Mesendoderm (in vitro differentiated cells): ENCODE measurements around the gene TMIGD3. TPM values are rescaled to one million over a fixed set of nuclear protein-coding genes. Genes with fewer than 3 reads are reported as not detected.
A peak's percentile ranks its signal among the peaks of the same experiment; 100 is the strongest.

Experiments used
- DNase-seq: peaks from one replicate; pipeline ENCODE4 v3.0.0; 2013
- H2AK5ac ChIP-seq: 2 replicates; pipeline ENCODE4 v1.6.1; 2013; ENCODE audit warnings: low read length, inconsistent platforms
- H2BK120ac ChIP-seq: 2 replicates; pipeline ENCODE4 v1.6.1; 2013; ENCODE audit warnings: low read depth, mild to moderate bottlenecking, low read length, moderate library complexity, mixed read lengths
- H2BK15ac ChIP-seq: replicated peaks from 2 replicates; pipeline ENCODE4 v1.6.1; 2013; ENCODE audit warnings: low read depth, mild to moderate bottlenecking, moderate library complexity
- H2BK5ac ChIP-seq: 2 replicates; pipeline ENCODE4 v1.6.1; 2013; ENCODE audit warnings: low read length, inconsistent platforms
- H3K18ac ChIP-seq: 2 replicates; pipeline ENCODE4 v1.6.1; 2013; ENCODE audit warnings: mild to moderate bottlenecking, low read length, mixed read lengths
- H3K23ac ChIP-seq: one replicate; pipeline ENCODE4 v1.6.1; 2013; ENCODE audit warnings: low read length
- H3K27ac ChIP-seq: 2 replicates; pipeline ENCODE4 v1.5.1; 2013; ENCODE audit warnings: low read depth, mild to moderate bottlenecking, inconsistent platforms, low read length, moderate library complexity
- H3K27me3 ChIP-seq: 2 replicates; pipeline ENCODE4 v1.6.1; 2013; ENCODE audit warnings: low read length, control low read depth, mild to moderate bottlenecking, inconsistent platforms; ENCODE audit not compliant: insufficient read depth, poor library complexity
- H3K36me3 ChIP-seq: 2 replicates; pipeline ENCODE4 v1.6.1; 2013; ENCODE audit warnings: low read length, inconsistent platforms; ENCODE audit not compliant: control insufficient read depth, insufficient read depth
- H3K4ac ChIP-seq: one replicate; pipeline ENCODE4 v1.6.1; 2013; ENCODE audit warnings: low read depth, mild to moderate bottlenecking, low read length, moderate library complexity
- H3K4me1 ChIP-seq: 2 replicates; pipeline ENCODE4 v1.6.1; 2013; ENCODE audit warnings: low read depth, low read length, inconsistent platforms; ENCODE audit not compliant: control insufficient read depth
- H3K4me2 ChIP-seq: 2 replicates; pipeline ENCODE4 v1.6.1; 2013; ENCODE audit warnings: low read length
- H3K4me3 ChIP-seq: 2 replicates; pipeline ENCODE4 v1.5.1; 2013; ENCODE audit warnings: mild to moderate bottlenecking, low read length
- H3K56ac ChIP-seq: one replicate; pipeline ENCODE4 v1.6.1; 2013; ENCODE audit warnings: low read length
- H3K79me1 ChIP-seq: 2 replicates; pipeline ENCODE4 v1.6.1; 2013; ENCODE audit warnings: low read length, inconsistent platforms
- H3K79me2 ChIP-seq: 2 replicates; pipeline ENCODE4 v1.6.1; 2013; ENCODE audit warnings: mild to moderate bottlenecking, low read length; ENCODE audit not compliant: control insufficient read depth, insufficient read depth
- H3K9ac ChIP-seq: 2 replicates; pipeline ENCODE4 v1.6.1; 2013; ENCODE audit warnings: low read length, inconsistent platforms
- H4K5ac ChIP-seq: one replicate; pipeline ENCODE4 v1.6.1; 2013; ENCODE audit warnings: low read length
- H4K8ac ChIP-seq: one replicate; pipeline ENCODE4 v1.6.1; 2013; ENCODE audit warnings: low read depth, mild to moderate bottlenecking, control low read depth, low read length, moderate library complexity
- WGBS: extraction: QIAGEN DNeasy Blood & Tissue Kit; methylation state at CpG from one replicate; pipeline ENCODE4 v1.1.7; 2013; ENCODE audit warnings: low lambda C conversion rate, missing lambda C conversion rate; ENCODE audit not compliant: insufficient coverage; ENCODE audit errors: extremely low coverage; 5-methylcytosine and 5-hydroxymethylcytosine counted together
- small RNA-seq: library from polyadenylated mRNA; stranded (forward); fragments of <200 nt; extraction: miRNeasy Mini kit (QIAGEN cat#:217004); gene quantifications from one replicate; pipeline ENCODE3, GENCODE V24; 2013; ENCODE audit not compliant: insufficient read depth

TMIGD3 gene

DNA sequence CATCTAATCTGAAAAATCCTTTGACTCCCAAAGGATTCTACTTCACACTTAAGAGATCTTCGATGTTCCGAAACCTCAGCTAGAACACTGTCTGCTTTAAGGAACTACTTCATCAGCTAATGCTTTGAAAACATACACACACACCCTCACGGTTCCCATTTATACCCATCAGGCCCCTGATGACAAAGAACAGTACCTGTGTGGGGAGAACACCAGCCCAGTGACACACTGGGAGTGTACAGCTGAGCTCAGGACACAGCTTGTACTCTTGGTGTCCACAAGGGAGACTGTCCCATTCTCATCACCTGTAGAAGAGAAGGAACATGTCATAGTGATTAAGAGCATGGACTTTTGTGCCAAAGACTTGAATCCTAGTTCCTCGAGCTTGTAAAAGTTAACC lies 61.0 kb downstream of the TMIGD3 start:
- peaks cover 6% of the 10 kb centered on the region for H3K4me1 ChIP-seq
- no peak overlapping the region for H3K4me2 ChIP-seq
- no peak overlapping the region for H3K4ac ChIP-seq
- no peak overlapping the region for H2BK5ac ChIP-seq
- H3K27me3 ChIP-seq: no peaks in the 10 kb centered on the region
- peaks cover 13% of the 10 kb centered on the region for H3K36me3 ChIP-seq
- DNase-seq: no peak
- no peak overlapping the region for H2AK5ac ChIP-seq
- no peak overlapping the region for H3K56ac ChIP-seq
- H3K4me3 ChIP-seq: no peak overlapping the region
- H4K5ac ChIP-seq: no peak overlapping the region
- WGBS: no CpG with 5 or more reads among the region's 4 CpGs
- peaks cover 12% of the 10 kb centered on the region for H3K79me1 ChIP-seq
- no peak overlapping the region for H3K9ac ChIP-seq
- no peak overlapping the region for H3K23ac ChIP-seq
- H3K18ac ChIP-seq: no peak overlapping the region
- no peak overlapping the region for H2BK15ac ChIP-seq
- H3K79me2 ChIP-seq: peaks cover 15% of the 10 kb centered on the region
- H3K27ac ChIP-seq: no peak overlapping the region
- no peak overlapping the region for H4K8ac ChIP-seq
- H2BK120ac ChIP-seq: no peak overlapping the region

DNA sequence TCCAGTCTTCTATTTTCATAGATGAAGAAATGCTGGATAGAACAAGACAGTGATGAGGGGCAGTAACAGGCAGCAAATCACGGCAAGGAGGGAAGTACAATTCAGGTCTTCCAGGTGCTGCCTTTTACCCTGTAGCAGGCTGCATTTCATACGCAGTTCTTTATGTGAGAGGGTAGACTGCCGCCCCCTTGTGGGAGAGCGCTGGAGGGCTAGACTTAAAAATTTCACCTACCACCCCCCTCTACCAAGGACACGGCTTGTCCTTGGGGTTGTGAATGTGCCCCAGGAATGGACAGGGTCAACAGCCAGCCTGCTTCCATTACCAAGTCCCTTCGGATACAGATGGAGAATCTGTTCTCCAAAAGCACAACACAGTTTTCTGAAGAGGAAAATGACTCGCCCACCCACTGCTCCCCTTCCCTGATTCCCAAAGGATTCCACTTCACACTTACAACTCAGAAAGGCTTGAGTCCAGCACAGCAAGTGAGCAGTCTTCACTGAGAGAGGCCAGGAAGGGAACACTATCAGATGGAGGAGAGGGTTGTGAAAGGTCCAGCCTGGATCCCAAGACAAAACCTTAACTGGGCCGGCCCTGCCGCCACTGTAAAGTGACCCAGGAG lies 61.8 kb downstream of the TMIGD3 start:
- no peak overlapping the region for H3K18ac ChIP-seq
- H3K79me2 ChIP-seq: peaks cover 8% of the 10 kb centered on the region
- no peak overlapping the region for H3K4me3 ChIP-seq
- no peak overlapping the region for H4K8ac ChIP-seq
- H3K4me1 ChIP-seq: no peaks in the 10 kb centered on the region
- H2AK5ac ChIP-seq: no peak overlapping the region
- H3K4ac ChIP-seq: no peak overlapping the region
- H3K23ac ChIP-seq: no peak overlapping the region
- no peak overlapping the region for H2BK15ac ChIP-seq
- no peak overlapping the region for H3K56ac ChIP-seq
- peaks cover 13% of the 10 kb centered on the region for H3K36me3 ChIP-seq
- no peaks in the 10 kb centered on the region for H3K27me3 ChIP-seq
- WGBS: no CpG with 5 or more reads among the region's 9 CpGs
- no peak overlapping the region for H2BK120ac ChIP-seq
- H4K5ac ChIP-seq: no peak overlapping the region
- H3K79me1 ChIP-seq: peaks cover 5% of the 10 kb centered on the region
- no peak overlapping the region for H3K27ac ChIP-seq
- no peak overlapping the region for H3K4me2 ChIP-seq
- H3K9ac ChIP-seq: no peak overlapping the region
- DNase-seq: peak; percentile 76
- no peak overlapping the region for H2BK5ac ChIP-seq

DNA sequence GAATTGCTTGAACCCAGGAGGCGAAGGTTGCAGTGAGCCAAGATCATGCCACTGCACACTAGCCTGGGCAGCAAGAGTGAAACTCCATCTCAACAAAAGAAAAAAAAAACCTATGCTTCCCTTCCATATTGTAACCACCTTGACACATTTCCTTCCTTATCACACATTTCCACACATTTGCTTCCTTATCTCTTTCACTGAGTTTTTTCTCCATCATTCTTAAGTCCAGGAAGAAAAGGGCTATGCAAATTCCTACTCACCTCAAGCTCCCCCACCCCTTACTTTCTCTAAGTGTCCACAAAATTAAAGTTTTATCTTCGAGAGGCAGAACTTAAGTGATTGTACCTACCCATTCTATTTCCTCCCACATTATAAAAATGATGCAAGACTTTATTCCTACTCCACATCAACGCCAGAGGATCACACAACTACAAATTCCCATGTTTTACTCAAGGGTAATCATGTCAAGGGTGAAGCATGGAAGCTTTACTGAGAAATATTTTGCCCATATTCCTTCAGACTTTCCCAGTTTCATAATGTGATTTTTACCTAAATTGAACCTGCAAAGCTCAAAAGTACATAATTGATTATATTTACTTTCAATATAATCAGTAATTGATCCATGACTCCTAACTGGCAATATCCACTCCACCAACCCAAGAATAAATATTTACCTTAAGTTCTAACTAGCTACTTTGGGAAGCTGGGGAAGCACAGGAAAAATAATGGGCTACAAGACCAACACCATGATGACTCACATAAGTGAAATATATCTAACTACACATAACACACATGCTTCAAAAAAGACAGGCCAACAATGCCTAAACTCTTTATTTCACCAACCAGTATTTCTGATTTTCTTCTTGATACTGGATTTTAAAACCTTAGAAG lies 63.7 kb downstream of the TMIGD3 start:
- H2BK120ac ChIP-seq: no peak overlapping the region
- no peak overlapping the region for H2AK5ac ChIP-seq
- H3K23ac ChIP-seq: no peak overlapping the region
- no peak overlapping the region for H3K4me2 ChIP-seq
- H2BK15ac ChIP-seq: no peak overlapping the region
- H3K4me1 ChIP-seq: no peaks in the 10 kb centered on the region
- H3K18ac ChIP-seq: no peak overlapping the region
- H4K8ac ChIP-seq: no peak overlapping the region
- no peak overlapping the region for H3K4me3 ChIP-seq
- no peak overlapping the region for H3K4ac ChIP-seq
- no peak for DNase-seq
- H3K27me3 ChIP-seq: no peaks in the 10 kb centered on the region
- H3K9ac ChIP-seq: no peak overlapping the region
- H3K27ac ChIP-seq: no peak overlapping the region
- peaks cover 11% of the 10 kb centered on the region for H3K36me3 ChIP-seq
- H2BK5ac ChIP-seq: no peak overlapping the region
- no CpG with 5 or more reads among the region's 3 CpGs for WGBS
- no peak overlapping the region for H3K56ac ChIP-seq
- no peaks in the 10 kb centered on the region for H3K79me1 ChIP-seq
- H4K5ac ChIP-seq: no peak overlapping the region
- H3K79me2 ChIP-seq: no peaks in the 10 kb centered on the region

DNA sequence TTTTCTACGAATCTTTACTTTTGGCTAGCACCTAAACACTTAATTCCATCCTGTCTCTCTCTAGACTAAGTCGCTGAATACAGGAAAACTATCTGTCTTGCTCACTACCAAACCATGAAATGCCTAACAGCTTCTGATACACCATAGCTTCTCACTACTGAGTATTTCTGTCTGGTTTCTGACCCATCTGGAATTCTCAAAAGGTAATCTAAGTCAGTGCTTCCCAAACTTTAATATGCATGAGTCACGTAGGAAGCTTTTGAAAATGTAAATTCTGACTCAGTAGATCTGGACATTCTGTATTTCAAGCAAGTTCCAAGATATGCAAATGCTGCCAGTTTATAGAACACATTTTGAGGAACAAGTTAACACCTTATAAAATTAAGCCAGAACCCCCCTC lies 66.7 kb downstream of the TMIGD3 start:
- no peaks in the 10 kb centered on the region for H3K79me1 ChIP-seq
- H2AK5ac ChIP-seq: no peak overlapping the region
- no peaks in the 10 kb centered on the region for H3K79me2 ChIP-seq
- H4K8ac ChIP-seq: no peak overlapping the region
- no peak overlapping the region for H2BK5ac ChIP-seq
- H3K4me2 ChIP-seq: no peak overlapping the region
- H3K27ac ChIP-seq: no peak overlapping the region
- no peak overlapping the region for H4K5ac ChIP-seq
- H3K4me1 ChIP-seq: no peaks in the 10 kb centered on the region
- no CpG with 5 or more reads among the region's 3 CpGs for WGBS
- H3K56ac ChIP-seq: no peak overlapping the region
- H3K9ac ChIP-seq: no peak overlapping the region
- peaks cover 7% of the 10 kb centered on the region for H3K36me3 ChIP-seq
- H3K4ac ChIP-seq: no peak overlapping the region
- no peak overlapping the region for H2BK15ac ChIP-seq
- H3K4me3 ChIP-seq: no peak overlapping the region
- H3K23ac ChIP-seq: no peak overlapping the region
- no peak for DNase-seq
- no peak overlapping the region for H2BK120ac ChIP-seq
- no peak overlapping the region for H3K18ac ChIP-seq
- no peaks in the 10 kb centered on the region for H3K27me3 ChIP-seq

Small RNA genes lying within 50 kb of the gene (small RNA-seq; reads per million reads assigned to genes)
- gene RF00019 (not detected), gene RNU6-792P (not detected)
